GM06990 (cell line): ENCODE measurements around the gene PHIP.

Experiments used
- DNase-seq: peaks from one replicate; pipeline ENCODE4 v3.0.0-alpha.2; 2011; ENCODE audit not compliant: insufficient read length; ENCODE audit errors: extremely low read depth
- H3K27me3 ChIP-seq: replicated peaks from 2 replicates; pipeline ENCODE4 v1.6.0; 2011; ENCODE audit warnings: low read length; ENCODE audit not compliant: control insufficient read depth, insufficient read depth
- H3K36me3 ChIP-seq: 2 replicates; pipeline ENCODE4 v1.5.1; 2011; ENCODE audit warnings: low read length; ENCODE audit not compliant: control insufficient read depth, insufficient read depth
- H3K4me3 ChIP-seq: replicated peaks from 2 replicates; pipeline ENCODE4 v1.5.1; 2011; ENCODE audit warnings: low read depth, mild to moderate bottlenecking, control low read depth, low read length
- TF ChIP-seq, protein P1 (sequence below): IDR thresholded peaks from 2 replicates; pipeline ENCODE4 v1.5.1; 2011; ENCODE audit warnings: low read length, control low read depth, mild to moderate bottlenecking, inconsistent platforms; ENCODE audit not compliant: insufficient read depth, poor library complexity, severe bottlenecking

Gene PHIP

DNA sequence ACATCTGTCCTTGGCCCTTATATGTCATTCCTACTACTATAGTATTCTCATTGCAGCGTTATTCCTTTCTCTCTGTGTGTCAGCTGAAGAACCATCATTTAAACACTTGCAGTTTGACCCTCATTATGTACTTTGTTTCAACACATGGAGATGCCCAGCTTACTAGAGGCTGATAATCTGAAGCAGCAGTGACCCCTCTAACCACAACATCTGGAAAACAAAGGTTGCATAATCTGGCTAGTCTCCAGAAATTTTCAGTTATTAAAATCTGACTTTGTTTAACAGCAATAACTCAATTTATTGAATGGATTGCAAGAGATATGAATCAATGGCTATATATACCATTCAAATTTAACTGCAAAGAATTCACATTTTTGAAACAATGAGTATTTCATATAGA lies 6.6 kb upstream of the PHIP start:
- Histone ChIP-seq H3K27me3 (no peaks in the 10 kb centered on the region), H3K36me3 (no peaks in the 10 kb centered on the region), H3K4me3 (no peak overlapping the region)
- DNase-seq: no peak
- TF ChIP-seq, protein P1, sequence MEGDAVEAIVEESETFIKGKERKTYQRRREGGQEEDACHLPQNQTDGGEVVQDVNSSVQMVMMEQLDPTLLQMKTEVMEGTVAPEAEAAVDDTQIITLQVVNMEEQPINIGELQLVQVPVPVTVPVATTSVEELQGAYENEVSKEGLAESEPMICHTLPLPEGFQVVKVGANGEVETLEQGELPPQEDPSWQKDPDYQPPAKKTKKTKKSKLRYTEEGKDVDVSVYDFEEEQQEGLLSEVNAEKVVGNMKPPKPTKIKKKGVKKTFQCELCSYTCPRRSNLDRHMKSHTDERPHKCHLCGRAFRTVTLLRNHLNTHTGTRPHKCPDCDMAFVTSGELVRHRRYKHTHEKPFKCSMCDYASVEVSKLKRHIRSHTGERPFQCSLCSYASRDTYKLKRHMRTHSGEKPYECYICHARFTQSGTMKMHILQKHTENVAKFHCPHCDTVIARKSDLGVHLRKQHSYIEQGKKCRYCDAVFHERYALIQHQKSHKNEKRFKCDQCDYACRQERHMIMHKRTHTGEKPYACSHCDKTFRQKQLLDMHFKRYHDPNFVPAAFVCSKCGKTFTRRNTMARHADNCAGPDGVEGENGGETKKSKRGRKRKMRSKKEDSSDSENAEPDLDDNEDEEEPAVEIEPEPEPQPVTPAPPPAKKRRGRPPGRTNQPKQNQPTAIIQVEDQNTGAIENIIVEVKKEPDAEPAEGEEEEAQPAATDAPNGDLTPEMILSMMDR: no peak

DNA sequence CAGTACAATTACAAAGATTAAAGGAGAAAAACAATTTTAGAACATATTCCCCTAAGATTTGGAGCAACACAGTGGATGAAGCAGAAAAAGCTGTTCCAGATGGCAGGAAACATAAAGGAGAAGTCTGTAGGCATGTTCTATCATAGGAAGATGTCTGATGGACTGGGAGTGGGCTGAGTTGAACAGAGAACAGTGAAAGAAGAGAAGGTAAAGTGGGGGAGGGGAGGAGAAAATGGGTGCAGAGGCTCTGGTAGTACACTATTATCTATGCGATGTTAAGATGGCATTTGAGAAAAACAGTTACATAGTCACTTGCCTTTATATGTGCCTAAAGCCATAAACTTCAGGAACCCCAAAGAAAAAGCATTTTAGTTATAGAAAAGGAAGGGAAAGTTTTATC lies 4.2 kb upstream of the PHIP start:
- TF ChIP-seq, protein P1: no peak
- Histone ChIP-seq H3K27me3 (no peaks in the 10 kb centered on the region), H3K4me3 (no peak overlapping the region), H3K36me3 (no peaks in the 10 kb centered on the region)
- no peak for DNase-seq

DNA sequence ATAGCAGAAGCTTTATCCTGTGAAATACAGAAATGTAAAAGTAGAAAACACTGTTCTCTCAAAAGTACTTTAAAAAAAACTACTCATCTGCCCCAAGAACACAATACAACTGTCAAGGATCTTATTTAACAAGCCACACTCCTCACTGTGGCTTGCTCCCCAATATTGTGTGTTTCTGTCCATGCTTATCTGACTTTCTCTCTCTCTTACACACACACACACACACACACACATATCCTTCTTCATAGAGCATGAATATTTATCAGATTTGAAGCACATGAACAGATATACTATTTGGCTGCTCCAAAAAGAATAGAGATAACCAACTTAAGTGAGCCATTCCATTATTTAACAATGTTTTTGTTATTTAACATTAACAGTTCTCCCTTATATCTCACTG lies 3.6 kb upstream of the PHIP start:
- Histone ChIP-seq H3K36me3 (no peaks in the 10 kb centered on the region), H3K27me3 (no peaks in the 10 kb centered on the region), H3K4me3 (no peak overlapping the region)
- TF ChIP-seq, protein P1: no peak
- DNase-seq: no peak

DNA sequence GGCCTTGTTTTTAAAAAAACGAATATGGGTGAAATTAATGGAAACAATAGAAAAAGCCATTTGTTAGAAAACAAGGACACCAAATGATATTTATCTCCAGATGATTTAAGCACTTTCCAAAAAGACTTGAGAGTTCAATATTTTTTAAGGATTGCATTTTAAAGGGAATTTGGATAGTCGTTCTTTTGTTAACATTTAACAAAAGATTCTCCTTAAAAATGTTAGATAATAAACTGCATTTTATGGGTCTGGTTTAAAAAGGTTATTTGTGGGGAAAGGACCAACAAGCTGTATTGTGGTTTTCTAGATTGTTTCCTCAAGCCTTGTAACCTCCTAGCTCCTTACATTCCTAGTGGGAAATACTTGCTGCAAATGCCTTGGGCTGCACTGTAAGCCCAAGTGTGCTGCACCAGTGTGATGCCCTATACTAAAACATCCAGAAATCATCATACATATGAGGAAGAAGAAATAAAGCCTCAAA lies 1.5 kb upstream of the PHIP start:
- no peaks in the 10 kb centered on the region for H3K36me3 ChIP-seq
- peak overlapping the region; percentile 77 for H3K4me3 ChIP-seq
- no peak for DNase-seq
- H3K27me3 ChIP-seq: no peaks in the 10 kb centered on the region
- TF ChIP-seq, protein P1: no peak

DNA sequence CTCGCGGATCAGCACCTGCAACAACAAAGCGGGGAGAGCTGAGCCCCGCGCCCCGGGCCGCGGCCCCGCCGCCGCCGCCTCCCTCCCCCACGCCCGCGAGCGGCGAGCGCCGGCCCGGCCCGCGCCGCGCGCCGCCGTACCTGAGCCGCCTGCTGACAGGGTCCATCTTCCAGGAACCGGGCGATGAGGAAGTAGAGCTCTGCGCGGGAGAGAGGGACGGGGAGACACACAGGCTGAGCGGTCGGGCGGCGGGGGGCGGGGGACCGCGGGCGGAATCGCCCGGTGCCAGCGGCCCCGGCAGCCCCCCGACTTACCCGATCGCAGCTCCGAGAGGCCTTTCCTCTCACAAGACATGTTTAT lies 359 bp downstream of the PHIP start:
- Histone ChIP-seq H3K4me3 (peak overlapping the region; percentile 77), H3K36me3 (no peaks in the 10 kb centered on the region), H3K27me3 (no peaks in the 10 kb centered on the region)
- TF ChIP-seq, protein P1: no peak
- no peak for DNase-seq
